ENCODE measurements around the gene TMEM175. TPM values are rescaled to one million over a fixed set of nuclear protein-coding genes. Genes with fewer than 3 reads are reported as not detected.

TMEM175 gene
- total RNA-seq, 1 donor from 2014 or later = 24.5 TPM

DNA sequence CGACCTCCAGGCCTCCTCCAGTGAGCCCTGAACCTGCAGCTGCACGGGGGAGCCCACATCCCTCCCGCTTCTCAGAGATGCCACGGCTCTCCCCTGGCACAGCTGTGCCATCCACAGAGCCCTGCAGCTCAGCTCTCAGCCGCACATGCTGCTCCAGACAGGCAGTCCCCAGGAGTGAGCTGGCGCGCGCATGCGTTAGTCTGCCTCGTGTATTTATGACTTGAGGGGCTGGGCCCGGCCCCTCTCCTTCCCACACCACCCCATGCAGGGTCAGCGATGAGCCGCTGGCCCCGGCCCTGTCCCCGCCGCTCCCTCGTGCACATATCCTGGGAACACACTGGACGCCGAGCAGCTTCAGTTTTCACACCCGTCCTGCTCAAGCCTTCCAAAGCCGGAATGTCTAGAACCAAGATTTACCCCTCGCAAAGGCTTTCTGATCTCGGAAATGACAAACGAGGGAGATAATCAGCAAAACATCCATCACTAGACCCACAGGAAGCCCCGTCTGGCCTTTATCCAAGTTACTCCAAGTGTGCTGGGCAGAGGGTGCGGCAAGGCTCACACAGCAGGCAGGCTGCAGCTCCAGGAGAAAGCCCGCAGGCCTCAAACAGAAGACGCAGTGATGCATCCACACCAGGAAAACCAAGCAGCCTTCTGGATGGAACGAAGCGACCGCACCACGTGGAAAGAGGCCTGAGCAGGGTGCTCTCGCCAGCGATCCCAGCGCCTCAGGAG lies 24.4 kb upstream of the TMEM175 start:
- Mint-ChIP-seq H3K4me3 (no peak overlapping the region), H3K9me3 (no peaks in the 10 kb centered on the region), H3K4me1 (no peaks in the 10 kb centered on the region), H3K36me3 (ENCODE audit: low read depth) (peaks cover 69% of the 10 kb centered on the region), H3K27me3 (no peaks in the 10 kb centered on the region), H3K27ac (no peak overlapping the region)
- ATAC-seq (ENCODE audit: low read depth) (no peak), DNase-seq (no peak)
- intact Hi-C loops (cut with micrococcal nuclease) = no loop called here
- POLR2A ChIA-PET = interaction anchor here (0.6 kb wide), 1 partner anchor 34 kb away, joined by 3 read pairs; no protein-coding TSS in a partner anchor
- CTCF ChIA-PET = no interaction called here
- TF ChIP-seq, protein P1, sequence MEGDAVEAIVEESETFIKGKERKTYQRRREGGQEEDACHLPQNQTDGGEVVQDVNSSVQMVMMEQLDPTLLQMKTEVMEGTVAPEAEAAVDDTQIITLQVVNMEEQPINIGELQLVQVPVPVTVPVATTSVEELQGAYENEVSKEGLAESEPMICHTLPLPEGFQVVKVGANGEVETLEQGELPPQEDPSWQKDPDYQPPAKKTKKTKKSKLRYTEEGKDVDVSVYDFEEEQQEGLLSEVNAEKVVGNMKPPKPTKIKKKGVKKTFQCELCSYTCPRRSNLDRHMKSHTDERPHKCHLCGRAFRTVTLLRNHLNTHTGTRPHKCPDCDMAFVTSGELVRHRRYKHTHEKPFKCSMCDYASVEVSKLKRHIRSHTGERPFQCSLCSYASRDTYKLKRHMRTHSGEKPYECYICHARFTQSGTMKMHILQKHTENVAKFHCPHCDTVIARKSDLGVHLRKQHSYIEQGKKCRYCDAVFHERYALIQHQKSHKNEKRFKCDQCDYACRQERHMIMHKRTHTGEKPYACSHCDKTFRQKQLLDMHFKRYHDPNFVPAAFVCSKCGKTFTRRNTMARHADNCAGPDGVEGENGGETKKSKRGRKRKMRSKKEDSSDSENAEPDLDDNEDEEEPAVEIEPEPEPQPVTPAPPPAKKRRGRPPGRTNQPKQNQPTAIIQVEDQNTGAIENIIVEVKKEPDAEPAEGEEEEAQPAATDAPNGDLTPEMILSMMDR (IDR thresholded peaks at IDR 0.05) = no peak

DNA sequence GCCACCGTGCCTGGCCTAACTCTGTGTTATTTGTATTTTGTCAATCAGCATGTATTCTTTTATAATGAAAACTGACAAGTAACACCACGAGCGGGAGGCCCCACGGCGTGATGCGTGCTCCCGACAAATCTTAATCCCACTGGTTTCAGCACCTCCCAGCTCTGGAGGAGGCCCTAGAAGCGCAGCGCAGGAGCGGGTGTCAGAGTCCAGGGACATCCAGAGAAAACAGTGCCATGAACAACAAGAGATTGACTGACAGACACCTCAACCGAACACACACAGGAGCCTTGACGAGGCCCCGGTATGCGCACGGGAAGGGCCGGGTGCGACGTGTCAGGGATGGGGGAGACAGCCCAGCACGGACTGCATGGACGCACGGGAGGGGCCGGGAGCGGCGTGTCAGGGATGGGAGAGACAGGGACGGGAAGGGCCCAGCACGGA lies 23.1 kb upstream of the TMEM175 start:
- intact Hi-C loops (cut with micrococcal nuclease) = no loop called here
- peaks cover 64% of the 10 kb centered on the region for H3K36me3 Mint-ChIP-seq (ENCODE audit: low read depth)
- TF ChIP-seq, protein P1 (IDR thresholded peaks at IDR 0.05) = no peak
- no peaks in the 10 kb centered on the region for H3K9me3 Mint-ChIP-seq
- no peak for DNase-seq
- no peaks in the 10 kb centered on the region for H3K27me3 Mint-ChIP-seq
- no peak overlapping the region for H3K4me3 Mint-ChIP-seq
- ATAC-seq (ENCODE audit: low read depth) = no peak
- H3K27ac Mint-ChIP-seq = no peak overlapping the region
- POLR2A ChIA-PET = no interaction called here
- CTCF ChIA-PET = no interaction called here
- no peaks in the 10 kb centered on the region for H3K4me1 Mint-ChIP-seq

DNA sequence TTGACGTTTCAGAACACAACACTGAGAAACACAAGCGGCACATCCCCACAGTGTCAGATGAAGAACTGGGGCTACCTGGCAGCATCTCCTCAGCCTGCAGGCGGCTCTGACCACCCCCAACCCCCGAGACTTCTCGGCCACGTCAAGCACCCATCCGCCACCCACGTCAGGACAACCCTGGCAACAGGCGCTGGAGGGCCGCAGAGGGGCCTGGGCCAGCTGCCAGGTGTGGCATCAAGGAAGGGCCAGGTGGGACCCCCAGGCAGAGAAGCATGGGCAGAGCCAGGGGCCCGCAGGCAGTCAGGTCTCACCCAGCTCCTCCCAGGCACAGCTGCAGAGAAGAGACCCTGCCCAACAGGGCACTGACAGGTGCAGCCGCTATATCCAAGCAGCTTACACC lies 22.4 kb upstream of the TMEM175 start:
- intact Hi-C loops (cut with micrococcal nuclease) = no loop called here
- no peak overlapping the region for H3K27ac Mint-ChIP-seq
- DNase-seq = no peak
- H3K4me3 Mint-ChIP-seq = no peak overlapping the region
- H3K9me3 Mint-ChIP-seq = no peaks in the 10 kb centered on the region
- peaks cover 62% of the 10 kb centered on the region for H3K36me3 Mint-ChIP-seq (ENCODE audit: low read depth)
- peaks cover 4% of the 10 kb centered on the region for H3K4me1 Mint-ChIP-seq
- H3K27me3 Mint-ChIP-seq = no peaks in the 10 kb centered on the region
- no peak for ATAC-seq (ENCODE audit: low read depth)
- TF ChIP-seq, protein P1 (IDR thresholded peaks at IDR 0.05) = no peak
- ChIA-PET POLR2A (no interaction called here), CTCF (no interaction called here)

DNA sequence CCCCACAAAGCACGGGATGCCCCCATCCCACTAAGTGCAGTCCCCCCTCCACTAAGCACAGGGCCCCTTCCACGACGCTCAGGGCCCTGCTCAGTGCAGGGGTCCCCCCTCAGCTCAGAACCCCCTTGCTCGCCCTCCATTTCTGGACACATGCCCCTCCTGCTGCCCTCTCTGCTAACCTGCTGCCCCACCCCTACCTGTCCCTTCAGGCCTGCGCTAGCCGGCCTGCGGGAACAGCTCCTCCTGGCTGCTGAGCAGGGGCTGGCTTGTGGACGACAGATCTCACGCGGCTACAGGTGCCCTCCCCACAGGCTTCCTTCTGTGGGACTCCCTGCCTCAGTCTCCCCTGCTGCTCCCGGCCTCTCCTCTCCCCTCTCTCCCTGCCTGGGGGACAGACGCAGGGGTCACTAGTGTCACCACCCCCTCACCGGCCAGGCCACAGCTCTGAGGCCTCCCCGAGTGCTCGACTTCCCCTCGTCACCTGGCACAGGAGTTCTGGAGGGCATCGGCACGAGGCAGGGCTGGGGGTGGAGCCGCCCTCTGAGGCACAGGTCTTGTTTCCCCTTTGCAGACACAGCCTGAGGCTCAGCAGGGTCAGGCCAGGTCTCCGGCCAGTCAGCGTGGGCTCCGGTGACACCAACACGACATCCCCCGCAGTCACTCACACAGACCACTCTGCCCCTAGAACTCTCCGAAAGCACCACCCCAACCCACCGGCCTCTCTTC lies 21.7 kb upstream of the TMEM175 start:
- no peaks in the 10 kb centered on the region for H3K27me3 Mint-ChIP-seq
- peaks cover 11% of the 10 kb centered on the region for H3K4me1 Mint-ChIP-seq
- peaks cover 57% of the 10 kb centered on the region for H3K36me3 Mint-ChIP-seq (ENCODE audit: low read depth)
- no peak for ATAC-seq (ENCODE audit: low read depth)
- H3K4me3 Mint-ChIP-seq = no peak overlapping the region
- CTCF ChIA-PET = no interaction called here
- TF ChIP-seq, protein P1 (IDR thresholded peaks at IDR 0.05) = no peak
- intact Hi-C loops (cut with micrococcal nuclease) = no loop called here
- POLR2A ChIA-PET = no interaction called here
- H3K27ac Mint-ChIP-seq = no peak overlapping the region
- no peak for DNase-seq
- no peaks in the 10 kb centered on the region for H3K9me3 Mint-ChIP-seq

DNA sequence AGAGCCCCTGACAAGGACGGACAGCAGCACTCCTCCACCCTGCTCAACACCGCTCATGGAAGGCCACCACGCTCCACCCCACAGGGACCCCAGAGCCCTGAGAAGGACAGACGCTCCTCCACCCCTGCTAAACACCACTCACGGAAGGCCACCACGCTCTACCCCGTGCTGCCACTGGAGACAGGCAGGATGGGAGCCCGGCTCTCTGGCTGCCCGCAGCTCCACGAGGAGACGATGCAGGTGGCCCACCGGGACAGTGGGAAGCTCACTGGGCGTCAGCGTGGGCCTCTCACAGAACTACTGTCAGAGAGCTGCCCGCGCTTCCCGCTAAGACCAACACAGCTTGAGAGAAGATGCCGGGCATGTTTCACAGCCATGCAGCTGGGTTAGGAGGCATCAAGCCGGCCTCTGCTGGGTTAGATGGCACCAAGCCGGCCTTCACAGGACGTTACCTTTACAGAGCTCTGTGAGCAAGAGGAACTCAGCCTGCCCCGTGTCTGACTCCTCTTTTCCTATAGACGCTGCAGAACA lies 21.0 kb upstream of the TMEM175 start:
- Mint-ChIP-seq H3K4me3 (no peak overlapping the region), H3K27ac (no peak overlapping the region), H3K4me1 (peaks cover 19% of the 10 kb centered on the region), H3K27me3 (no peaks in the 10 kb centered on the region), H3K36me3 (ENCODE audit: low read depth) (peaks cover 52% of the 10 kb centered on the region), H3K9me3 (no peaks in the 10 kb centered on the region)
- TF ChIP-seq, protein P1 (IDR thresholded peaks at IDR 0.05) = no peak
- CTCF ChIA-PET = no interaction called here
- DNase-seq = no peak
- intact Hi-C loops (cut with micrococcal nuclease) = no loop called here
- no peak for ATAC-seq (ENCODE audit: low read depth)
- POLR2A ChIA-PET = no interaction called here

All from activated B cell treated with CpG ODN at 0.5 μM for 24 hours (primary cell).